Measurements from ENCODE around the gene GALR3.

GALR3 gene

GRCh38 chr22:37777122-37777687, 46.0 kb upstream of the GALR3 start:
- Histone ChIP-seq H3K27ac (no peak overlapping the region), H3K4me2 (no peak overlapping the region), H3K27me3 (ENCODE audit: insufficient read depth, low read depth) (no peaks in the 10 kb centered on the region), H3K36me3 (ENCODE audit: insufficient read depth) (no peaks in the 10 kb centered on the region), H3K4me1 (ENCODE audit: low read depth, poor library complexity, severe bottlenecking) (peaks cover 6% of the 10 kb centered on the region), H3K79me2 (ENCODE audit: insufficient read depth, low read depth) (no peaks in the 10 kb centered on the region), H4K20me1 (ENCODE audit: insufficient read depth) (no peaks in the 10 kb centered on the region), H2AFZ (ENCODE audit: low read depth) (no peak overlapping the region), H3K4me3 (IDR thresholded peaks at IDR 0.05; ENCODE audit: insufficient read depth, low read depth, low read length) (no peak overlapping the region), H3K9ac (no peak overlapping the region)
- TF ChIP-seq CTCF (conservative IDR thresholded peaks at IDR 0.05; ENCODE audit: low read depth, low read length), result no peak

- Histone ChIP-seq H3K79me2 (ENCODE audit: insufficient read depth, low read depth) (no peaks in the 10 kb centered on the region), H3K4me1 (ENCODE audit: low read depth, poor library complexity, severe bottlenecking) (peaks cover 6% of the 10 kb centered on the region), H3K9ac (no peak overlapping the region), H3K27me3 (ENCODE audit: insufficient read depth, low read depth) (no peaks in the 10 kb centered on the region), H4K20me1 (ENCODE audit: insufficient read depth) (no peaks in the 10 kb centered on the region), H3K27ac (no peak overlapping the region), H3K36me3 (ENCODE audit: insufficient read depth) (no peaks in the 10 kb centered on the region), H3K4me2 (no peak overlapping the region), H3K4me3 (IDR thresholded peaks at IDR 0.05; ENCODE audit: insufficient read depth, low read depth, low read length) (no peak overlapping the region), H2AFZ (ENCODE audit: low read depth) (no peak overlapping the region)
- no peak for TF ChIP-seq CTCF (conservative IDR thresholded peaks at IDR 0.05; ENCODE audit: low read depth, low read length)
These were observed 44.7 kb upstream of the GALR3 start for GRCh38 chr22:37778370-37779009.

GRCh38 chr22:37781434-37782059, 41.6 kb upstream of the GALR3 start:
- no peak for TF ChIP-seq CTCF (conservative IDR thresholded peaks at IDR 0.05; ENCODE audit: low read depth, low read length)
- Histone ChIP-seq H2AFZ (ENCODE audit: low read depth) (no peak overlapping the region), H3K9ac (no peak overlapping the region), H3K4me3 (IDR thresholded peaks at IDR 0.05; ENCODE audit: insufficient read depth, low read depth, low read length) (no peak overlapping the region), H3K27me3 (ENCODE audit: insufficient read depth, low read depth) (no peaks in the 10 kb centered on the region), H3K4me1 (ENCODE audit: low read depth, poor library complexity, severe bottlenecking) (peaks cover 6% of the 10 kb centered on the region), H4K20me1 (ENCODE audit: insufficient read depth) (no peaks in the 10 kb centered on the region), H3K27ac (no peak overlapping the region), H3K36me3 (ENCODE audit: insufficient read depth) (no peaks in the 10 kb centered on the region), H3K79me2 (ENCODE audit: insufficient read depth, low read depth) (no peaks in the 10 kb centered on the region), H3K4me2 (no peak overlapping the region)

- no peaks in the 10 kb centered on the region for H3K36me3 ChIP-seq (ENCODE audit: insufficient read depth)
- H3K4me2 ChIP-seq, result no peak overlapping the region
- H3K79me2 ChIP-seq (ENCODE audit: insufficient read depth, low read depth), result no peaks in the 10 kb centered on the region
- no peak overlapping the region for H2AFZ ChIP-seq (ENCODE audit: low read depth)
- no peak overlapping the region for H3K4me3 ChIP-seq (IDR thresholded peaks at IDR 0.05; ENCODE audit: insufficient read depth, low read depth, low read length)
- no peak for TF ChIP-seq CTCF (conservative IDR thresholded peaks at IDR 0.05; ENCODE audit: low read depth, low read length)
- no peak overlapping the region for H3K9ac ChIP-seq
- H3K4me1 ChIP-seq (ENCODE audit: low read depth, poor library complexity, severe bottlenecking), result no peaks in the 10 kb centered on the region
- no peaks in the 10 kb centered on the region for H3K27me3 ChIP-seq (ENCODE audit: insufficient read depth, low read depth)
- no peaks in the 10 kb centered on the region for H4K20me1 ChIP-seq (ENCODE audit: insufficient read depth)
- no peak overlapping the region for H3K27ac ChIP-seq
These were observed 40.6 kb upstream of the GALR3 start for GRCh38 chr22:37782340-37783168.

All from KMS-11 (cell line).